K562 (cell line): ENCODE results near the gene CARMIL3. TPM values are rescaled to one million over a fixed set of nuclear protein-coding genes. Genes with fewer than 3 reads are reported as not detected.

ENCODE experiments used
- ATAC-seq: fragments of 200-7000 bp; cut with Tn5 transposase; 3 replicates; pipeline ENCODE4 v1.9.1; 2020; ENCODE audit warnings: moderate library complexity
- BruUV-seq: library from RNA; stranded (reverse); fragments of 400-500 nt; replicated peaks from 2 replicates; lab custom pipeline; 2021; lab: Mats Ljungman, UMichigan
- CTCF ChIA-PET: fragments of 300-600 bp; formaldehyde crosslinking; extraction: SDS; loops from one replicate; lab custom pipeline; 2021; ENCODE audit warnings: low intra/inter-chr PET ratio; lab: Yijun Ruan, JAX
- POLR2A ChIA-PET: fragments of 300-600, 350-650 bp; sonication (Branson Sonifier 250); formaldehyde crosslinking; extraction: SDS; loops from one replicate; lab custom pipeline; 2021; ENCODE audit warnings: antibody characterized with exemption, inconsistent platforms; lab: Yijun Ruan, JAX
- DNase-seq, 4 experiments: peaks; one replicate each; pipeline versions ENCODE4 v3.0.0 to v3.0.0-alpha.2; 2011 to 2018; ENCODE audit warnings: low spot score in 3 of 4, mixed read lengths in 3 of 4; ENCODE audit errors: extremely low read depth in 1 of 4
- FAIRE-seq: peaks from 2 replicates; lab custom pipeline; 2011; peaks lifted over from hg19 to GRCh38; lab: Jason Lieb, UNC
- H2AFZ ChIP-seq: 2 replicates; pipeline ENCODE4 v1.6.0; 2011; ENCODE audit warnings: low read depth, low read length, control low read depth, inconsistent platforms
- H3K27ac ChIP-seq: fragments of 200-600 bp; 3 replicates; pipeline ENCODE4 v1.8.0; 2011; ENCODE audit warnings: low read depth, mild to moderate bottlenecking, control low read depth, inconsistent platforms, low read length, moderate library complexity, mixed read lengths; ENCODE audit errors: extremely low read depth
- H3K27me3 ChIP-seq, 2 experiments: fragments of 300-600 bp in 1 of 2; 2 replicates in 1 of 2; 3 replicates in 1 of 2; pipeline versions ENCODE4 v1.6.0 to v1.8.0; 2011; ENCODE audit warnings: inconsistent platforms in 2 of 2, low read length in 2 of 2, mild to moderate bottlenecking in 1 of 2, mixed read lengths in 1 of 2, moderate library complexity in 1 of 2; ENCODE audit not compliant: control insufficient read depth in 2 of 2, insufficient read depth in 2 of 2
- H3K36me3 ChIP-seq: fragments of 300-600 bp; 3 replicates; pipeline ENCODE4 v1.8.0; 2011; ENCODE audit warnings: mild to moderate bottlenecking, low read length, inconsistent platforms; ENCODE audit not compliant: control insufficient read depth, insufficient read depth
- H3K4me1 ChIP-seq, 2 experiments: fragments of 200-600 bp in 1 of 2; replicated peaks in 1 of 2; 2 replicates in 1 of 2; 3 replicates in 1 of 2; pipeline versions ENCODE4 v1.5.1 to v1.8.0; 2011; ENCODE audit warnings: inconsistent platforms in 2 of 2, low read length in 2 of 2, mild to moderate bottlenecking in 1 of 2, mixed read lengths in 1 of 2, moderate library complexity in 1 of 2; ENCODE audit not compliant: control insufficient read depth in 2 of 2, insufficient read depth in 2 of 2
- H3K4me2 ChIP-seq: 2 replicates; pipeline ENCODE4 v1.6.1; 2011; ENCODE audit warnings: low read length, control low read depth, inconsistent platforms, mixed read lengths; ENCODE audit not compliant: insufficient read depth
- H3K4me3 ChIP-seq: fragments of 200-600 bp; sonication (generic), shearing (Covaris generic); 2 replicates; pipeline ENCODE4 v1.5.1; 2016; ENCODE audit warnings: control low read depth, inconsistent platforms
- H3K79me2 ChIP-seq: fragments of 200-600 bp; 3 replicates; pipeline ENCODE4 v1.8.0; 2011; ENCODE audit warnings: low read length, inconsistent platforms; ENCODE audit not compliant: control insufficient read depth, insufficient read depth
- H3K9ac ChIP-seq, 2 experiments: 2 replicates each; pipeline versions ENCODE4 v1.6.0 to v1.6.1; 2011; ENCODE audit warnings: low read depth in 2 of 2, low read length in 2 of 2, control low read depth in 1 of 2, inconsistent platforms in 1 of 2, mild to moderate bottlenecking in 1 of 2, mixed read lengths in 1 of 2; ENCODE audit not compliant: insufficient read depth in 1 of 2
- H3K9me1 ChIP-seq: one replicate; pipeline ENCODE4 v1.6.0; 2011; ENCODE audit warnings: inconsistent platforms, mild to moderate bottlenecking, low read length, moderate library complexity; ENCODE audit not compliant: control insufficient read depth, insufficient read depth
- H3K9me3 ChIP-seq: replicated peaks from 2 replicates; pipeline ENCODE4 v1.5.1; 2011; ENCODE audit warnings: low read depth, low read length, inconsistent platforms; ENCODE audit not compliant: control insufficient read depth, insufficient read depth
- H4K20me1 ChIP-seq: replicated peaks from 2 replicates; pipeline ENCODE4 v1.6.1; 2011; ENCODE audit warnings: low read length, inconsistent platforms, mixed read lengths; ENCODE audit not compliant: control insufficient read depth, insufficient read depth
- FOXJ3 ChIP-seq: sonication (generic); formaldehyde crosslinking; IDR thresholded peaks from 2 replicates; pipeline ENCODE4 v1.4.0; 2020; ENCODE audit warnings: mild to moderate bottlenecking, missing genetic modification reagents
- GABPB2 ChIP-seq: fragments of 250-450 bp; sonication (Bioruptor Pico); conservative IDR thresholded peaks from 2 replicates; pipeline ENCODE4 v1.5.1; 2021; ENCODE audit warnings: mild to moderate bottlenecking
- JUN ChIP-seq, 2 experiments: sonication (generic) in 1 of 2; formaldehyde crosslinking in 1 of 2; IDR thresholded peaks; 2 replicates each; pipeline versions ENCODE4 v1.6.1 to v1.8.0; 2012 to 2022; ENCODE audit warnings: borderline replicate concordance in 2 of 2, mild to moderate bottlenecking in 2 of 2, improper control_type of control experiment in 1 of 2, low read depth in 1 of 2, low read length in 1 of 2, missing genetic modification reagents in 1 of 2
- PTRF ChIP-seq: fragments of 450-650 bp; IDR thresholded peaks from 2 replicates; pipeline ENCODE4 v1.6.1; 2016; ENCODE audit warnings: mild to moderate bottlenecking, missing genetic modification characterization, missing compliant biosample characterization
- RAD51 ChIP-seq: fragments of 450-650 bp; IDR thresholded peaks from 2 replicates; pipeline ENCODE4 v1.7.1; 2016; ENCODE audit warnings: low read depth, mild to moderate bottlenecking, borderline replicate concordance
- SP1 ChIP-seq: sonication (generic); formaldehyde crosslinking; IDR thresholded peaks from 2 replicates; pipeline ENCODE4 v1.8.1; 2022; ENCODE audit warnings: mild to moderate bottlenecking, missing genetic modification reagents
- TFAM ChIP-seq: fragments of 250-450 bp; sonication (Bioruptor Pico); conservative IDR thresholded peaks from 2 replicates; pipeline ENCODE4 v1.5.0; 2021; ENCODE audit warnings: mild to moderate bottlenecking, moderate library complexity
- YY1 ChIP-seq, 3 experiments: IDR thresholded peaks; 2 replicates each; pipeline ENCODE4 v1.6.1; 2011; ENCODE audit warnings: low read length in 2 of 3, mild to moderate bottlenecking in 2 of 3, moderate library complexity in 2 of 3, borderline replicate concordance in 1 of 3, control low read depth in 1 of 3, low read depth in 1 of 3; ENCODE audit not compliant: insufficient read depth in 3 of 3, insufficient replicate concordance in 2 of 3, control insufficient read depth in 1 of 3, insufficient read length in 1 of 3; ENCODE audit errors: extremely low read depth in 1 of 3
- ZNF23 ChIP-seq: fragments of 250-450 bp; sonication (Bioruptor Pico); IDR thresholded peaks from 2 replicates; pipeline ENCODE4 v1.4.0; 2020; ENCODE audit warnings: mild to moderate bottlenecking
- ZNF316 ChIP-seq: fragments of 450-650 bp; IDR thresholded peaks from 2 replicates; pipeline ENCODE4 v1.6.1; 2016
- ZNF583 ChIP-seq: fragments of 250-450 bp; sonication (Bioruptor Pico); IDR thresholded peaks from 2 replicates; pipeline ENCODE4 v1.4.0; 2020
- ZNF695 ChIP-seq: fragments of 450-650 bp; formaldehyde crosslinking; IDR thresholded peaks from 2 replicates; pipeline ENCODE4 v1.4.0; 2020; ENCODE audit warnings: mild to moderate bottlenecking, moderate library complexity
- WGBS: fragments of 100-300 bp; shearing (Covaris generic); methylation state at CpG from one replicate; pipeline ENCODE4 v1.1.6; 2016; ENCODE audit warnings: low coverage, mixed read lengths; ENCODE audit not compliant: insufficient coverage; ENCODE audit errors: missing lambda C conversion rate; 5-methylcytosine and 5-hydroxymethylcytosine counted together
- in situ Hi-C: fragments of 300-500 bp; cut with MboI; formaldehyde crosslinking; loops from 4 replicates; pipeline ENCODE4 v1.15.0; 2018; ENCODE audit warnings: inconsistent platforms, mixed read lengths
- intact Hi-C: fragments of 100-400 bp; cut with micrococcal nuclease; formaldehyde crosslinking; loops from 2 replicates; pipeline ENCODE4 v1.14.2; 2022
- polyA plus RNA-seq, 8 experiments: library from polyadenylated mRNA; depleted of rRNA in 4 of 8; stranded (reverse) in 5 of 8; unstranded in 3 of 8; fragments of >200 nt; fragmentation: Nextera tagmentation in 2 of 8; fragmentation: Illumina TruSeq in 1 of 8; extraction: Ambion mirVana in 2 of 8; extraction: Trizol in 1 of 8; gene quantifications; 2 replicates each; pipeline versions ENCODE4 v1.2.1 to v1.2.3, GENCODE V29; 2011 to 2014; ENCODE audit warnings: inconsistent platforms in 1 of 8, missing spikeins in 1 of 8
- total RNA-seq, 7 experiments: library from RNA; depleted of rRNA in 6 of 7; stranded (reverse); fragments of >200 nt in 6 of 7; fragmentation: Illumina TruSeq in 2 of 7; extraction: Trizol in 2 of 7; gene quantifications; 2 replicates each; pipeline versions ENCODE4 v1.2.1 to v1.2.3, GENCODE V29; 2011 to 2021; ENCODE audit warnings: low replicate concordance in 1 of 7

The CARMIL3 gene
- total and polyA plus RNA-seq, 9 of the 15 experiments (the other 6 are each of a cell fraction or from before 2014, with no cell fraction given), result 0.01 to 0.11 (median 0.05) TPM; not detected in 5

DNA sequence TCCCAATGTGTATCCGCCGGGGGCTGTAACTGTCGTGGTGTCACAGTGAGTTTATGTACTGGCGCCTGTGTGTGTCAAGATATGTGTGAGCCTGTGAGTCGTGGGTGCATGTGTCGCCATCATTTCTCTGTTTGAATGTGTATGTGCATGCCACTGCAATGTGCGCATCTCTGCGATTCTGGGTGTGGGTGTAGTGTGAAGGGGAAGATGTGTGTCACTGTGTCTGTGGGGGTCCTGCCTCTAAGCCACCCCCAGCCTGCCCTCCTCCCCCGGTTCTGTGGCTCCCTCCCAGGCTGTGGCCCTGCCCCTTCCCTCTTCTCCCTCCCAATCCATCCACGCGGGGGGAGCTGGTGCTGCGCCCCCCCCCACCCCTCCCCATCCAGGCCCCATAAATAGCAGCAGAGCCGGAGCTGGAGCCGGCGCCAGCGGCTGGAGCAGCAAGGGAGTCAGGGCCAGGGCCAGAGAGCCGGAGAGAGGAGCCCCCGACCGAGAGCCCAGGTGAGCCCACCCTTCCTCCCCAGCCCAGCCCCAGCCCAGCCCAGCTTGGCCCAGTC is 19.4 kb downstream of the CARMIL3 start, which contains the start of gene CPNE6 (continued):
- TF ChIP-seq JUN (IDR thresholded peaks at IDR 0.05; ENCODE audit: borderline replicate concordance, low read depth, low read length) (no peak), JUN (CRISPR knock-in tag; IDR thresholded peaks at IDR 0.05; ENCODE audit: borderline replicate concordance) (no peak)

DNA sequence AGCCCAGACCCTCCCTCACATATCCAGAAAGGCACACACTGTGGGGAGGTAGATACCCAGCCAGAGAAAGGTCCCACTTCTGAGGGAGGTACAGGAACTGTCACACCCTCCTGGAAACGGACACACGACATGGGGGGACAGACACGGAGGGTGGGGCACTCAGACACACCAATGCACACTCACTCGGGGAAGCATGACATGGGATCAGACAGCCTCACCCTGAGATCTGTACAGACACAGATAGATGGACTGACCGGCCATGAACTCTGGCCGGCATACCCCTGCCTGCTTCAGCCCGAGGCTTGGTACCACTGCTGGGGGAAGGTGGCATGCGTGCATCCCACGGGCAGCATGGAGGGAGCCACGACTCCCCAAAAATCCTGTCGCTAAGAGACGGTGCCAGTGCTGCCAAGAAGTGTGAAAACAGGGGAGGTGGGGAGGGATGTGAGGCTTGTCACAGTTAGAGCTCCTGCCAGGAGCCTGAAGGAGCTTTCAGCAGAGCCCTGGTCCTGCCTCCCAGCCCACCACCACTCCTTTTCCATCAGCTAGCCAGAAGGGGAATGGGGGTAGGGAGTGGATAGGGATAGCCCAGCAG is 20.1 kb downstream of the CARMIL3 start:
- Histone ChIP-seq H3K36me3 (no peaks in the 10 kb centered on the region), H3K4me1 (peaks cover 0 to 10% of the 10 kb centered on the region in 2 experiments; a peak in 2 of 5 replicates), H3K4me3 (no peak overlapping the region), H3K27ac (no peak overlapping the region), H4K20me1 (no peaks in the 10 kb centered on the region), H3K9me3 (no peaks in the 10 kb centered on the region), H3K9me1 (no peaks in the 10 kb centered on the region), H3K79me2 (no peaks in the 10 kb centered on the region), H2AFZ (no peak overlapping the region), H3K9ac (no peak overlapping the region), H3K27me3 (peaks cover 0 to 47% of the 10 kb centered on the region in 2 experiments; a peak in 3 of 5 replicates), H3K4me2 (no peak overlapping the region)
- in situ Hi-C loops, result no loop called here
- POLR2A ChIA-PET, result interaction anchor here (1.0 kb wide), 1 partner anchor 9 kb away, joined by 3 read pairs; no protein-coding TSS in a partner anchor
- ATAC-seq (no peak), DNase-seq (no peak), FAIRE-seq (no peak)
- WGBS, result 3% methylated on average over 11 of the region's 12 CpGs
- TF ChIP-seq YY1 (IDR thresholded peaks at IDR 0.05; ENCODE audit: borderline replicate concordance in 1 of 3, control insufficient read depth in 1 of 3, extremely low read depth in 1 of 3, insufficient read depth in 3 of 3, insufficient read length in 1 of 3, insufficient replicate concordance in 2 of 3, low read depth in 1 of 3, low read length in 2 of 3), result no peak
- no peak for TF ChIP-seq ZNF316
- no peak for TF ChIP-seq SP1 (CRISPR knock-in tag)
- no peak for TF ChIP-seq GABPB2 (CRISPR knock-in tag)
- TF ChIP-seq ZNF695 (CRISPR knock-in tag), result no peak
- TF ChIP-seq ZNF23 (CRISPR knock-in tag), result no peak
- no peak for TF ChIP-seq ZNF583
- no peak for TF ChIP-seq FOXJ3
- no peak for TF ChIP-seq PTRF (tag)
- TF ChIP-seq RAD51, result no peak
- TF ChIP-seq TFAM (CRISPR knock-in tag), result no peak
- TF ChIP-seq, all 486 proteins: peak for 0
- no TSS peak for BruUV-seq
- intact Hi-C loops, result no loop called here
- CTCF ChIA-PET, result no interaction called here
